ENCODE measurements around the gene CDK16.

DNA sequence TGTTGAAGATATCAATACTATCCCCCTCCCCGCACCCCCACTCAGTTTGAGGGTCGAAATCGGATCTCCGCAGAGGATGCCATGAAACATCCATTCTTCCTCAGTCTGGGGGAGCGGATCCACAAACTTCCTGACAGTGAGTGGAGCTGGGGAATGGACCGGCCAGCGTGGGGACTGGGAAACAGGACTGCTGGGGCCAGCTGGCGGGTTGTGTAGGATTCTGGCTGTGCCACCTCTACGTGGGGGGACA is 8.8 kb downstream of the CDK16 start:
- TF ChIP-seq, protein P1, sequence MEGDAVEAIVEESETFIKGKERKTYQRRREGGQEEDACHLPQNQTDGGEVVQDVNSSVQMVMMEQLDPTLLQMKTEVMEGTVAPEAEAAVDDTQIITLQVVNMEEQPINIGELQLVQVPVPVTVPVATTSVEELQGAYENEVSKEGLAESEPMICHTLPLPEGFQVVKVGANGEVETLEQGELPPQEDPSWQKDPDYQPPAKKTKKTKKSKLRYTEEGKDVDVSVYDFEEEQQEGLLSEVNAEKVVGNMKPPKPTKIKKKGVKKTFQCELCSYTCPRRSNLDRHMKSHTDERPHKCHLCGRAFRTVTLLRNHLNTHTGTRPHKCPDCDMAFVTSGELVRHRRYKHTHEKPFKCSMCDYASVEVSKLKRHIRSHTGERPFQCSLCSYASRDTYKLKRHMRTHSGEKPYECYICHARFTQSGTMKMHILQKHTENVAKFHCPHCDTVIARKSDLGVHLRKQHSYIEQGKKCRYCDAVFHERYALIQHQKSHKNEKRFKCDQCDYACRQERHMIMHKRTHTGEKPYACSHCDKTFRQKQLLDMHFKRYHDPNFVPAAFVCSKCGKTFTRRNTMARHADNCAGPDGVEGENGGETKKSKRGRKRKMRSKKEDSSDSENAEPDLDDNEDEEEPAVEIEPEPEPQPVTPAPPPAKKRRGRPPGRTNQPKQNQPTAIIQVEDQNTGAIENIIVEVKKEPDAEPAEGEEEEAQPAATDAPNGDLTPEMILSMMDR (IDR thresholded peaks at IDR 0.05), result no peak
- TF ChIP-seq POLR2A (IDR thresholded peaks at IDR 0.05), result no peak
